ENCODE results near the gene PDZRN3.
"Not testable (repeated sequence)": the region's sequence is repeated elsewhere in the genome, so short reads cannot be mapped to it uniquely, and the experiment has no call there.

PDZRN3 gene

GRCh38 chr3:73493543-73494308, 131.0 kb downstream of the PDZRN3 start:
- no peak for DNase-seq (ENCODE audit: low read depth in 2 of 2)

GRCh38 chr3:73492186-73492585, 132.6 kb downstream of the PDZRN3 start:
- no peak for DNase-seq (ENCODE audit: low read depth in 2 of 2)

- no peak for DNase-seq (ENCODE audit: low read depth in 2 of 2)
Observed at GRCh38 chr3:73491287-73491662, 133.5 kb downstream of the PDZRN3 start.

GRCh38 chr3:73490453-73491286, 134.1 kb downstream of the PDZRN3 start:
- no peak for DNase-seq (ENCODE audit: low read depth in 2 of 2)

- no peak for DNase-seq (ENCODE audit: low read depth in 2 of 2)
Observed at GRCh38 chr3:73485877-73486330, 138.8 kb downstream of the PDZRN3 start.

GRCh38 chr3:73484656-73485248, 140.0 kb downstream of the PDZRN3 start:
- no peak for DNase-seq (ENCODE audit: low read depth in 2 of 2)

GRCh38 chr3:73481888-73482287, 142.9 kb downstream of the PDZRN3 start:
- no peak for DNase-seq (ENCODE audit: low read depth in 2 of 2)

- no peak for DNase-seq (ENCODE audit: low read depth in 2 of 2)
Observed at GRCh38 chr3:73480187-73480672, 144.5 kb downstream of the PDZRN3 start.

GRCh38 chr3:73479325-73479724, 145.4 kb downstream of the PDZRN3 start:
- DNase-seq (ENCODE audit: low read depth in 2 of 2), result no peak

- no peak for DNase-seq (ENCODE audit: low read depth in 2 of 2)
Observed at GRCh38 chr3:73478858-73479257, 145.9 kb downstream of the PDZRN3 start.

GRCh38 chr3:73475717-73476116, 149.0 kb downstream of the PDZRN3 start:
- DNase-seq (ENCODE audit: low read depth in 2 of 2), result no peak

- no peak for DNase-seq (ENCODE audit: low read depth in 2 of 2)
Observed at GRCh38 chr3:73475175-73475574, 149.6 kb downstream of the PDZRN3 start.

GRCh38 chr3:73474619-73475018, 150.1 kb downstream of the PDZRN3 start:
- DNase-seq (ENCODE audit: low read depth in 2 of 2), result no peak

- no peak for DNase-seq (ENCODE audit: low read depth in 2 of 2)
Observed at GRCh38 chr3:73473898-73474416, 150.8 kb downstream of the PDZRN3 start.

GRCh38 chr3:73473181-73473897, 151.4 kb downstream of the PDZRN3 start:
- DNase-seq (ENCODE audit: low read depth in 2 of 2), result no peak

- no peak for DNase-seq (ENCODE audit: low read depth in 2 of 2)
Observed at GRCh38 chr3:73471986-73472787, 152.6 kb downstream of the PDZRN3 start.

- no peak for DNase-seq (ENCODE audit: low read depth in 2 of 2)
Observed at GRCh38 chr3:73470860-73471259, 153.9 kb downstream of the PDZRN3 start.

- no peak for DNase-seq (ENCODE audit: low read depth in 2 of 2)
Observed at GRCh38 chr3:73469331-73469730, 155.4 kb downstream of the PDZRN3 start.

- no peak for DNase-seq (ENCODE audit: low read depth in 2 of 2)
Observed at GRCh38 chr3:73467211-73467610, 157.5 kb downstream of the PDZRN3 start.

- no peak for DNase-seq (ENCODE audit: low read depth in 2 of 2)
Observed at GRCh38 chr3:73465926-73466325, 158.8 kb downstream of the PDZRN3 start.

GRCh38 chr3:73464126-73464525, 160.6 kb downstream of the PDZRN3 start:
- not testable (repeated sequence) for DNase-seq (ENCODE audit: low read depth in 2 of 2)
